Natural killer cell treated with Interleukin-12 subunit alpha and Interleukin-12 subunit beta and Interleukin-15 and Interleukin-18, amount 100 ng/mL, for 72 hours (primary cell): Measurements from ENCODE around the gene ASPHD2. TPM values are rescaled to one million over a fixed set of nuclear protein-coding genes. Genes with fewer than 3 reads are reported as not detected.

ENCODE experiments used
- ATAC-seq, 2 donors: fragments of 150-1000 bp; cut with Tn5 transposase in 1 of 2; sonication (Bioruptor Pico), chemical (Tn5 transposase) in 1 of 2; 2 replicates each; pipeline ENCODE4 v1.10.0; 2021
- DNase-seq: peaks from one replicate; pipeline ENCODE4 v3.0.0; 2022; ENCODE audit warnings: low spot score
- H3K27ac Mint-ChIP-seq, 2 donors: 1 replicate in 1 of 2; 2 replicates in 1 of 2; pipeline ENCODE4 v1.8.0; 2022; ENCODE audit warnings: mixed read lengths in 2 of 2, mild to moderate bottlenecking in 1 of 2, moderate library complexity in 1 of 2
- H3K27me3 Mint-ChIP-seq, 2 donors: 1 replicate in 1 of 2; 2 replicates in 1 of 2; pipeline ENCODE4 v1.8.0; 2022; ENCODE audit warnings: mixed read lengths in 2 of 2
- H3K36me3 Mint-ChIP-seq: one replicate; pipeline ENCODE4 v1.8.0; 2022; ENCODE audit warnings: mixed read lengths
- H3K4me1 Mint-ChIP-seq, 2 donors: 1 replicate in 1 of 2; 2 replicates in 1 of 2; pipeline ENCODE4 v1.8.0; 2022; ENCODE audit warnings: low read depth in 2 of 2, mixed read lengths in 2 of 2, mild to moderate bottlenecking in 1 of 2
- H3K4me3 Mint-ChIP-seq: one replicate; pipeline ENCODE4 v1.8.0; 2022; ENCODE audit warnings: mixed read lengths
- H3K9me3 Mint-ChIP-seq: 2 replicates; pipeline ENCODE4 v1.8.0; 2022; ENCODE audit warnings: mixed read lengths
- total RNA-seq, 2 donors: library from RNA; stranded (reverse); gene quantifications; one replicate each; pipeline ENCODE4 v1.2.3, GENCODE V29; 2022

ASPHD2 gene
- total RNA-seq, 2 donors from 2014 or later = 8.5 to 13.6 TPM

DNA sequence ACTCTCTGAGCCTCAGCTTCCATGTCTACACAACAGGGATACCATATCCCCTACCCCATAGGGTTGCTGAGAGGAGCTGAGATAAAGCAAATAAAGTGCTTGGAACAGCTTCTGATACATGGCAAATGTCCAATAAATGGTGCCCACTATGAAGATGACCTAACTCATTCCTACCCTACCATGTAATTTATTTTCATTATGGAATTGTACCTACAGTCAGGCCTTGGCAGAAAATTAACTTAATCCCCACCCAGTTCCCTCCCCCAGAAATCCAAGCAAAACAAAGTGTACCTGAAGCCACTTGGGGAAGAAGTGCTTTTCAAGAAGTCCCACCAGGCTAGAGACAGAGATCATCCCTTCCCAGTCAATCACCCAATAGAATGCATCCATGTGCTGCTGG is 65.4 kb downstream of the ASPHD2 start:
- H3K4me3 Mint-ChIP-seq = no peak overlapping the region
- no peak for ATAC-seq
- peaks cover 21% of the 10 kb centered on the region for H3K36me3 Mint-ChIP-seq
- no peaks in the 10 kb centered on the region for H3K9me3 Mint-ChIP-seq
- DNase-seq = no peak
- no peaks in the 10 kb centered on the region for H3K27me3 Mint-ChIP-seq
- peaks cover 0 to 9% of the 10 kb centered on the region in 2 donors for H3K4me1 Mint-ChIP-seq
- H3K27ac Mint-ChIP-seq = no peak overlapping the region

Other genes with a start within 250 kb of the ASPHD2 start
- 10 to 100 TPM; 31.0 to 40.1 TPM for gene HPS4, start 54.5 kb downstream of the ASPHD2 start, total RNA-seq
- 10 to 100 TPM; 28.6 to 31.8 TPM for gene SRRD, start 54.6 kb downstream of the ASPHD2 start, total RNA-seq
- 10 to 100 TPM; 56.5 to 57.7 TPM for gene TFIP11, start 83.2 kb downstream of the ASPHD2 start, total RNA-seq
- gene TPST2, start 160.9 kb downstream of the ASPHD2 start, total RNA-seq = 10 to 100 TPM; 43.1 to 43.6 TPM
- not detected for gene CRYBB1, start 188.8 kb downstream of the ASPHD2 start, total RNA-seq
- not detected for gene CRYBA4, start 192.7 kb downstream of the ASPHD2 start, total RNA-seq
- gene MIAT, start 228.3 kb downstream of the ASPHD2 start, total RNA-seq = 10 to 100 TPM in 1 of 2 donors, 1 to 10 TPM in 1; 6.0 to 12.6 TPM